HG03066 (cell line): ENCODE measurements around the gene EXOC1L.

Source experiments
- ATAC-seq: cut with Tn5 transposase; IDR thresholded peaks from one replicate; pipeline ENCODE4 v1.9.1; 2021; ENCODE audit warnings: low read depth; ENCODE audit not compliant: unreplicated experiment

EXOC1L gene

GRCh38 chr4:55819634-55820033 lies at the start of gene EXOC1L:
Gene EXOC1L (plus strand): TSS chr4:55819790. CDS start chr4:55820027, 237 bp downstream.
- no peak for ATAC-seq

- no peak for ATAC-seq
Observed at GRCh38 chr4:55770662-55771061, 48.9 kb upstream of the EXOC1L start.

- no peak for ATAC-seq
Observed at GRCh38 chr4:55781341-55781740, 38.2 kb upstream of the EXOC1L start.

- ATAC-seq = no peak
Observed at GRCh38 chr4:55781812-55782211, 37.8 kb upstream of the EXOC1L start.

- ATAC-seq = no peak
Observed at GRCh38 chr4:55783584-55783983, 36.0 kb upstream of the EXOC1L start.

- no peak for ATAC-seq
Observed at GRCh38 chr4:55784747-55785146, 34.8 kb upstream of the EXOC1L start.

GRCh38 chr4:55791666-55792065 lies 27.9 kb upstream of the EXOC1L start:
- no peak for ATAC-seq

GRCh38 chr4:55793479-55793878 lies 26.1 kb upstream of the EXOC1L start:
- no peak for ATAC-seq

- ATAC-seq = no peak
Observed at GRCh38 chr4:55794053-55794452, 25.5 kb upstream of the EXOC1L start.

- ATAC-seq = no peak
Observed at GRCh38 chr4:55795341-55795740, 24.2 kb upstream of the EXOC1L start.

GRCh38 chr4:55801498-55801897 lies 18.1 kb upstream of the EXOC1L start:
- ATAC-seq = no peak

- ATAC-seq = no peak
Observed at GRCh38 chr4:55807556-55807955, 12.0 kb upstream of the EXOC1L start.

- ATAC-seq = no peak
Observed at GRCh38 chr4:55808186-55808585, 11.4 kb upstream of the EXOC1L start.

- ATAC-seq = no peak
Observed at GRCh38 chr4:55808632-55809031, 11.0 kb upstream of the EXOC1L start.

GRCh38 chr4:55817691-55818090 lies 1.9 kb upstream of the EXOC1L start:
- ATAC-seq = no peak

- no peak for ATAC-seq
Observed at GRCh38 chr4:55820279-55820678, 689 bp downstream of the EXOC1L start.

GRCh38 chr4:55822329-55822728 lies 2.7 kb downstream of the EXOC1L start:
- ATAC-seq = no peak

- ATAC-seq = no peak
Observed at GRCh38 chr4:55824865-55825264, 5.3 kb downstream of the EXOC1L start.

GRCh38 chr4:55826986-55827385 lies 7.4 kb downstream of the EXOC1L start:
- ATAC-seq = no peak

- ATAC-seq = no peak
Observed at GRCh38 chr4:55827582-55827981, 8.0 kb downstream of the EXOC1L start.

- no peak for ATAC-seq
Observed at GRCh38 chr4:55830048-55830447, 10.5 kb downstream of the EXOC1L start.

- no peak for ATAC-seq
Observed at GRCh38 chr4:55830716-55831115, 11.1 kb downstream of the EXOC1L start.

GRCh38 chr4:55834086-55834795 lies 14.7 kb downstream of the EXOC1L start:
- ATAC-seq = no peak
